Islet of Langerhans (tissue), 1 donor: ENCODE measurements around the gene RNF13.
"Not testable (repeated sequence)": the region's sequence is repeated elsewhere in the genome, so short reads cannot be mapped to it uniquely, and the experiment has no call there.

Source experiments
- FAIRE-seq: peaks from one replicate; lab custom pipeline; 2011; peaks lifted over from hg19 to GRCh38; lab: Jason Lieb, UNC

Gene RNF13

GRCh38 chr3:149900322-149900721 lies 87.3 kb downstream of the RNF13 start:
- FAIRE-seq: no peak

GRCh38 chr3:149901770-149902169 lies 88.8 kb downstream of the RNF13 start:
- no peak for FAIRE-seq

GRCh38 chr3:149902498-149903139 lies 89.6 kb downstream of the RNF13 start:
- peak; percentile 72 for FAIRE-seq

- peak; percentile 5 for FAIRE-seq
Observed at GRCh38 chr3:149906036-149906435, 93.0 kb downstream of the RNF13 start.

GRCh38 chr3:149908424-149908957 lies 95.5 kb downstream of the RNF13 start:
- FAIRE-seq: no peak

GRCh38 chr3:149909923-149910322 lies 96.9 kb downstream of the RNF13 start:
- no peak for FAIRE-seq

- no peak for FAIRE-seq
Observed at GRCh38 chr3:149917124-149917667, 104.2 kb downstream of the RNF13 start.

- FAIRE-seq: no peak
Observed at GRCh38 chr3:149919509-149919908, 106.5 kb downstream of the RNF13 start.

GRCh38 chr3:149920119-149920518 lies 107.1 kb downstream of the RNF13 start:
- FAIRE-seq: no peak

GRCh38 chr3:149933008-149933407 lies 120.0 kb downstream of the RNF13 start:
- FAIRE-seq: no peak

GRCh38 chr3:149933858-149934257 lies 120.8 kb downstream of the RNF13 start:
- FAIRE-seq: no peak

- no peak for FAIRE-seq
Observed at GRCh38 chr3:149934524-149934923, 121.5 kb downstream of the RNF13 start.

GRCh38 chr3:149936812-149937230 lies 123.8 kb downstream of the RNF13 start:
- FAIRE-seq: no peak

- FAIRE-seq: not testable (repeated sequence)
Observed at GRCh38 chr3:149938392-149939055, 125.5 kb downstream of the RNF13 start.

GRCh38 chr3:149941186-149941585 lies 128.2 kb downstream of the RNF13 start:
- FAIRE-seq: no peak

GRCh38 chr3:149941946-149942345 lies 128.9 kb downstream of the RNF13 start:
- no peak for FAIRE-seq

- no peak for FAIRE-seq
Observed at GRCh38 chr3:149942409-149942808, 129.4 kb downstream of the RNF13 start.

- not testable (repeated sequence) for FAIRE-seq
Observed at GRCh38 chr3:149943966-149944365, 131.0 kb downstream of the RNF13 start.

- FAIRE-seq: no peak
Observed at GRCh38 chr3:149947231-149947630, 134.2 kb downstream of the RNF13 start.

- FAIRE-seq: no peak
Observed at GRCh38 chr3:149949181-149949580, 136.2 kb downstream of the RNF13 start.

GRCh38 chr3:149954812-149955211 lies 141.8 kb downstream of the RNF13 start:
- FAIRE-seq: peak; percentile 41

GRCh38 chr3:149955449-149955848 lies 142.4 kb downstream of the RNF13 start:
- no peak for FAIRE-seq

GRCh38 chr3:149957361-149958125 lies 144.5 kb downstream of the RNF13 start:
- FAIRE-seq: no peak
